ENCODE measurements around the gene TRMU. TPM values are rescaled to one million over a fixed set of nuclear protein-coding genes. Genes with fewer than 3 reads are reported as not detected.
A peak's percentile ranks its signal among the peaks of the same experiment; 100 is the strongest.

TRMU gene
- total and polyA plus RNA-seq, 2 of the 8 experiments (the other 6 are each of a cell fraction or from before 2014, with no cell fraction given), result 43.4 to 70.6 TPM

- H3K9ac ChIP-seq (replicated peaks in 1 of 4; ENCODE audit: extremely low read depth in 1 of 4, low read depth in 3 of 4, low read length in 3 of 4), result no peak overlapping the region
- H3K79me1 ChIP-seq (ENCODE audit: low read depth, low read length), result peaks cover 4% of the 10 kb centered on the region
- 77% methylated on average over 2 of the region's 2 CpGs; no CpG with 5 or more reads in 1 of the 2 experiments for WGBS, 2 experiments (ENCODE audit: extremely low coverage in 1 of 2, insufficient coverage in 1 of 2, insufficient read length in 1 of 2, insufficient replicate concordance in 2 of 2, low coverage in 1 of 2, low lambda C conversion rate in 2 of 2, missing lambda C conversion rate in 1 of 2)
- DNase-seq (ENCODE audit: low read depth in 1 of 2, low spot score in 2 of 2), result no peak
- H3K27ac ChIP-seq (ENCODE audit: low read depth, low read length), result no peak overlapping the region
- H2AK5ac ChIP-seq (ENCODE audit: low read depth, low read length), result no peak overlapping the region
- no peak overlapping the region for H3K14ac ChIP-seq (ENCODE audit: insufficient read length)
- no peaks in the 10 kb centered on the region for H3K27me3 ChIP-seq (replicated peaks in 1 of 4; ENCODE audit: control insufficient read depth in 3 of 4, extremely low read depth in 1 of 4, insufficient read depth in 3 of 4, low read length in 3 of 4)
- peaks cover 4 to 11% (median 5%) of the 10 kb centered on the region in 4 experiments; a peak in 4 of 7 replicates for H3K4me1 ChIP-seq (replicated peaks in 1 of 4; ENCODE audit: control insufficient read depth in 3 of 4, insufficient read depth in 4 of 4, low read length in 3 of 4)
- no peak overlapping the region for H3K18ac ChIP-seq (ENCODE audit: extremely low read depth, low read length)
- H3K4ac ChIP-seq (replicated peaks; ENCODE audit: insufficient read length, low read depth, low read length), result no peak overlapping the region
- peak overlapping the region; percentile 81 for H4K91ac ChIP-seq (replicated peaks; ENCODE audit: insufficient read length, low read length)
- no peak overlapping the region for H3K56ac ChIP-seq (replicated peaks; ENCODE audit: insufficient read length, low read depth, low read length)
- H3K23me2 ChIP-seq (ENCODE audit: low read depth, low read length), result peaks cover 14% of the 10 kb centered on the region
- no peak overlapping the region; a peak in 1 of 4 replicates for H3K4me2 ChIP-seq (ENCODE audit: insufficient read depth in 1 of 2, low read depth in 2 of 2, low read length in 2 of 2)
- ChIA-PET POLR2A (ENCODE audit: partially characterized antibody) (interaction anchor here (1.3 to 2.0 kb wide), 4 partner anchors 8 to 12 kb away, joined by 4 to 7 read pairs (median 5); no protein-coding TSS in a partner anchor), CTCF (ENCODE audit: partially characterized antibody) (interaction anchor here (1.0 kb wide), 2 partner anchors 12 to 269 kb away, joined by 3 read pairs; no protein-coding TSS in a partner anchor)
- H4K5ac ChIP-seq (ENCODE audit: insufficient read length, low read depth, low read length), result no peak overlapping the region
- H3K4me3 ChIP-seq (ENCODE audit: extremely low read depth in 1 of 4, insufficient read depth in 2 of 4, low read depth in 3 of 4, low read length in 4 of 4), result no peak overlapping the region
- H3K9me3 ChIP-seq (ENCODE audit: insufficient read depth in 2 of 2, low read depth in 1 of 2, low read length in 1 of 2), result no peaks in the 10 kb centered on the region
- peaks cover 2 to 6% of the 10 kb centered on the region in 2 experiments for H4K20me1 ChIP-seq (replicated peaks in 1 of 2; ENCODE audit: control insufficient read depth in 1 of 2, insufficient read depth in 2 of 2, low read length in 2 of 2)
- FAIRE-seq, result no peak
- H3K23ac ChIP-seq (ENCODE audit: insufficient read length), result no peak overlapping the region
- H2BK12ac ChIP-seq (ENCODE audit: low read depth, low read length), result no peak overlapping the region
- no peak overlapping the region for H2AFZ ChIP-seq (ENCODE audit: low read length)
- H3K79me2 ChIP-seq (ENCODE audit: control insufficient read depth in 1 of 2, insufficient read depth in 2 of 2, low read length in 2 of 2), result no peaks in the 10 kb centered on the region
- no peak overlapping the region for H2BK5ac ChIP-seq (ENCODE audit: low read depth, low read length)
- peaks cover 3 to 10% (median 8%) of the 10 kb centered on the region in 4 experiments; a peak in 6 of 8 replicates for H3K36me3 ChIP-seq (ENCODE audit: control insufficient read depth in 2 of 4, insufficient read depth in 4 of 4, low read length in 3 of 4)
- no peak overlapping the region; the same call in 1 of the 2 replicates for H4K8ac ChIP-seq (ENCODE audit: extremely low read depth, insufficient read depth, low read length)
- no peak overlapping the region for H2BK15ac ChIP-seq (ENCODE audit: low read length)
- no peak overlapping the region for H2BK120ac ChIP-seq (replicated peaks; ENCODE audit: low read depth, low read length)
- no peak overlapping the region for H2BK20ac ChIP-seq (ENCODE audit: low read length)
- no peak for TF ChIP-seq BRCA1 (IDR thresholded peaks at IDR 0.05; ENCODE audit: low read depth, low read length)
- TF ChIP-seq BCL11A (IDR thresholded peaks at IDR 0.05; ENCODE audit: low read depth in 2 of 2, low read length in 2 of 2), result no peak
- no peak for TF ChIP-seq KDM1A (IDR thresholded peaks at IDR 0.05; ENCODE audit: borderline replicate concordance, low read length)
- TF ChIP-seq NRF1 (IDR thresholded peaks at IDR 0.05; ENCODE audit: low read depth, low read length), result no peak
- TF ChIP-seq BACH1 (IDR thresholded peaks at IDR 0.05; ENCODE audit: low read length), result no peak
- no peak for TF ChIP-seq RBBP5 (IDR thresholded peaks at IDR 0.05; ENCODE audit: borderline replicate concordance, low read depth, low read length)
- TF ChIP-seq RXRA (IDR thresholded peaks at IDR 0.05; ENCODE audit: insufficient read depth, low read depth, low read length), result no peak
- no peak for TF ChIP-seq EP300 (IDR thresholded peaks at IDR 0.05; ENCODE audit: borderline replicate concordance in 1 of 2, low read depth in 2 of 2, low read length in 2 of 2)
- no peak for TF ChIP-seq CBX5 (IDR thresholded peaks at IDR 0.05; ENCODE audit: low read depth, low read length)
Measured at GRCh38 chr22:46294784-46295183, 40.7 kb upstream of the TRMU start.
